Hematopoietic multipotent progenitor cell treated with erythropoietin and hydrocortisone succinate and interleukin-3 and kit ligand, for 6 days (in vitro differentiated cells): Measurements from ENCODE around the gene EPHA1.

ENCODE experiments used
- DNase-seq: peaks from one replicate; pipeline ENCODE4 v3.0.0-alpha.2; 2015

Gene EPHA1

GRCh38 chr7:143408686-143409561, at the start of gene EPHA1:
TSS of gene EPHA1 (minus strand) at chr7:143408856. CDS start at chr7:143408805, 51 bp downstream.
- peak; percentile 39 for DNase-seq

DNA sequence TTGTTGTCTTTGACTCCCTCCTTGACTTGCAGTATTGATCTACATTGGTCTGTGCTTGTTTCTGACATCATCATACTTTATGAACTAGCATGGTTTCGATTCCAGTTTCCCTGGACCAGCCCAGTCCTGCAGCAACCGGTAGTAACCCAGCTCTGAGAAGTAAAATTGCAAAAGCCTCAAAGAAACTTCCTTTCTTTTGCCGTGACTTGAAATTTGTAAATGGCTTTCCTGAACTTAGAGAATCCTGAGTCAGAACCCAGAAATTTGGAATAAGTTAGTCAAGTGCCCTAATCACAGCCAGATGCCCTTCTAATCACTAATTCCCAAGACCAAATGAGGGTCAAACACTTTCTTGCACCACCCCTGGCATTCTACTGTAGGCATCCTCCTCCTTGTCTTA, 49.6 kb upstream of the EPHA1 start:
- DNase-seq, result no peak

GRCh38 chr7:143456992-143457793, 48.5 kb upstream of the EPHA1 start:
- DNase-seq, result no peak

- DNase-seq, result no peak
Observed at GRCh38 chr7:143455942-143456341, 47.3 kb upstream of the EPHA1 start.

DNA sequence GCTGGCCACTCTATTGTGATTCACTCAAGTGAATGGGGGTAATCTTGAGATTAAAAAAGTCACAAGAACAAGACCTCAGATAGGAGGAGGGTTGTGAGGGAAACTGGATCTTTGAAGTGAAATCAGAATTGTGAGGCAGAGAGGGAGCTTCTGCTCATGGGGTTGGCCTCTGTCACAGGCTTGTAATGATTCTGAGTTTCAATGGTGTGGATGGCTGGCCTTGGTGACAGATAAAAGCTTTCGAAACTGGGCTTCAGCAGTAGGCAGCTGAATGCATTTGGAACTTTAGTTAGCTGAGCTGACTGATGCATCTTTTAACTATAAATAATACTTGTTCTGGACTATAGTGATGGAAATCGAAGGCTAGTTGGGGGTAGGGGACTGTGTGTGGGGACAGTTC, 46.8 kb upstream of the EPHA1 start:
- no peak for DNase-seq

- no peak for DNase-seq
Observed at GRCh38 chr7:143454091-143454680, 45.5 kb upstream of the EPHA1 start.

GRCh38 chr7:143452495-143452894, 43.8 kb upstream of the EPHA1 start:
- DNase-seq, result no peak

GRCh38 chr7:143451746-143452145, 43.1 kb upstream of the EPHA1 start:
- no peak for DNase-seq

GRCh38 chr7:143451122-143451521, 42.5 kb upstream of the EPHA1 start:
- DNase-seq, result no peak

GRCh38 chr7:143449793-143450192, 41.1 kb upstream of the EPHA1 start:
- no peak for DNase-seq

- no peak for DNase-seq
Observed at GRCh38 chr7:143448429-143448828, 39.8 kb upstream of the EPHA1 start.

- no peak for DNase-seq
Observed at GRCh38 chr7:143447466-143447865, 38.8 kb upstream of the EPHA1 start.

- DNase-seq, result no peak
Observed at GRCh38 chr7:143444785-143445184, 36.1 kb upstream of the EPHA1 start.

DNA sequence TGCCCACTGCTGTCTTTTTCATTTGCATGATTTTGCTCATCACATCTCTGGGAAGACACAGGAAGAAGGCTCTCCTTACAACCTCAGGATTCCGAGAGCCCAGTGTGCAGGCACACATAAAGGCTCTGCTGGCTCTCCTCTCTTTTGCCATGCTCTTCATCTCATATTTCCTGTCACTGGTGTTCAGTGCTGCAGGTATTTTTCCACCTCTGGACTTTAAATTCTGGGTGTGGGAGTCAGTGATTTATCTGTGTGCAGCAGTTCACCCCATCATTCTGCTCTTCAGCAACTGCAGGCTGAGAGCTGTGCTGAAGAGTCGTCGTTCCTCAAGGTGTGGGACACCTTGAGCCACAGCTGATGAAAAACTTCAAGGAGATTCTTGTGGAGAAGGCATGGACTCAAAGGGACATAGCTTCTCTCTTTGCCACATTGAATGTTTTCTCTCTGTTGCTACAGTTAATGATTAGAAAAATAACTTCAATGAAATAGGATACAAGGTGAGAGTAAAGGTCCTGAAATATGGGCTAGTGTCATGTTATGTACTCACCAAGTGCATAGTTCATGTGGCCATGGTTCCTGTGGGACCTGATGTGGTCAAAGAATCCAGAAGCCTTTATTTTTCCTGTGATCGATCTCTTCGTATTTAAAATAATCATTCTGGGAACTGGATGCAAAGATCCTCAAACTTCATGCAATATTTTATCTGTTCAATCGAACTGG, 35.6 kb upstream of the EPHA1 start:
- DNase-seq, result no peak

- no peak for DNase-seq
Observed at GRCh38 chr7:143443153-143443552, 34.5 kb upstream of the EPHA1 start, which contains the start of gene TAS2R60. TSS of gene TAS2R60 (plus strand) at chr7:143443453. CDS start at chr7:143443453, 0 bp downstream.

DNA sequence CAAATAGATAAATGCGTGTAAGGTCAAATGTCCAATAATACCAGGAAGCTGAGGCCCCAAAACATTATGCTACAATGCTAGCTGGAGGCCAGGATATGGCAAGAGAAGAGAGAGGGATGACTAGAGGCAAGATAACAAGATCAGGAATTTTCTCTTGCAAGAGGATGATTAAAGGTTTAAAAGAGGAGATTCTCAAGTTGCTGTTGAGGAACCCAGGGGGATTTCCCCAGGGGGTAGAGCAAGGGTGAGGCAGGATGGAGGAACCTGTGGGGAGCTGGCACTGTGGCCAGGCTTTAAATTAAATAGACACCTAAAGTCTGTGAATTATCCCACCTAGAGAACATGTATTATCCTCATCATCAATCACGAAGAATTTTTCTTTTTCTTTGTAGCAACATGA, 31.2 kb upstream of the EPHA1 start:
- no peak for DNase-seq

DNA sequence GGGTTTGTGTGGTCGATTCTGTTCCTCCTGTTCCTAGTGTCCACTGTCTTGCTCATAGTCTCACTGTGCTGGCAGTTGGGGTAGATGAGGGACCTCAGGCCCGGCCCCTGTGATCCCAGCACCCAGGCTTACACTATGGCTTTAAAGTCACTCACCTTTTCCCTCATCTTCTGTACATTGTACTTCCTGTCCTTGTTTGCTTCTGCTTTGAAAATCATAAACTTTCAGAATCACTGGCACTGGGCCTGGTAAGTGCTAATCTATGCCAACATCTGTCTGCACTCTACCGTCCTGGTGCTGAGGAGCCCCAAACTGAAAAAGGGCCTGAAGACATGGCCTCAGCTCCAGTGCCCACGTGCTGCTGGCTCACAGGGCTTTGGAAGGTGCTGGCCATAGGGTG, 28.9 kb upstream of the EPHA1 start:
- peak; percentile 76 for DNase-seq

- no peak for DNase-seq
Observed at GRCh38 chr7:143436325-143436946, 27.8 kb upstream of the EPHA1 start.

GRCh38 chr7:143435266-143435665, 26.6 kb upstream of the EPHA1 start:
- DNase-seq, result no peak

DNA sequence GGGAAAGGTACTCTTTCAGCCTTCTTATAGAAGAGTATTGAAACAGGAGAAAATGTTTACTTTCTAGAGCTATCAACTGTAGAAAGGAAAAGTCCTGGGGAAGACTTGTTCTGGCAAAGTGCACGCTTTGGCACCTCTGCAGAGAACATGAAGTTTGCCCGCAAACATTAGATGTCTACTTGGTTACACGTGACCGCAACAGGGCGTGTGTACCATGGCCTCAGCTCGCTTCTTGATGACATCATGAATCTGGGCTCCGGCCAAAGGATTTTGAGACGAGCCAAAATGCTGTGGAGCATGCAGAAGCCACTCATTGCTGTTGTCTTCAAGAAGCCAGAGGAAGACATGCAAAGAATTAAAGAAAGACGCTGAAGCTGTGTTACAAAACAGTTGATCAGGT, 26.0 kb upstream of the EPHA1 start:
- no peak for DNase-seq

GRCh38 chr7:143433759-143434158, 25.1 kb upstream of the EPHA1 start:
- DNase-seq, result no peak

GRCh38 chr7:143431109-143431508, 22.5 kb upstream of the EPHA1 start:
- DNase-seq, result no peak
